PC-3 (cell line): Measurements from ENCODE around the gene ZNF592. TPM values are rescaled to one million over a fixed set of nuclear protein-coding genes. Genes with fewer than 3 reads are reported as not detected.

Experiments used
- ATAC-seq: fragments of 200-7000 bp; cut with Tn5 transposase; 2 replicates; pipeline ENCODE4 v1.9.1; 2020; ENCODE audit warnings: mild to moderate bottlenecking, moderate library complexity
- BruUV-seq: library from RNA; stranded (reverse); fragments of 400-500 nt; replicated peaks from 2 replicates; lab custom pipeline; 2021; lab: Mats Ljungman, UMichigan
- CTCF ChIA-PET: fragments of 300-600 bp; sonication (Branson Sonifier 250); formaldehyde crosslinking; loops from one replicate; lab custom pipeline; 2022; ENCODE audit warnings: antibody characterized with exemption; lab: Charles Lee
- POLR2A ChIA-PET: fragments of 300-600 bp; sonication (Branson Sonifier 250); formaldehyde crosslinking; loops from one replicate; lab custom pipeline; 2022; ENCODE audit warnings: antibody characterized with exemption; ENCODE audit not compliant: unreplicated experiment; lab: Charles Lee
- DNase-seq: peaks from one replicate; pipeline ENCODE4 v3.0.0-alpha.2; 2015
- H2AFZ ChIP-seq: fragments of 300-600 bp; sonication (generic); 2 replicates; pipeline ENCODE4 v1.6.0; 2016; ENCODE audit warnings: antibody characterized with exemption, low read length
- H3F3A ChIP-seq: fragments of 300-600 bp; sonication (generic); one replicate; pipeline ENCODE4 v1.6.0; 2017; ENCODE audit warnings: antibody characterized with exemption, low read length, control low read depth, mild to moderate bottlenecking; ENCODE audit not compliant: unreplicated experiment
- H3K27ac ChIP-seq: fragments of 300-600 bp; sonication (generic); 2 replicates; pipeline ENCODE4 v1.5.1; 2016; ENCODE audit warnings: mild to moderate bottlenecking, low read length
- H3K27me3 ChIP-seq: fragments of 300-600 bp; sonication (generic); 2 replicates; pipeline ENCODE4 v1.6.1; 2016; ENCODE audit warnings: low read length, mixed read lengths
- H3K36me3 ChIP-seq: fragments of 300-600 bp; sonication (generic); 2 replicates; pipeline ENCODE4 v1.6.1; 2016; ENCODE audit warnings: low read depth, mixed run types, low read length, mixed read lengths
- H3K4me1 ChIP-seq: fragments of 300-600 bp; sonication (generic); 2 replicates; pipeline ENCODE4 v1.5.1; 2016; ENCODE audit warnings: low read length; ENCODE audit not compliant: insufficient read depth
- H3K4me2 ChIP-seq: fragments of 300-600 bp; sonication (generic); 2 replicates; pipeline ENCODE4 v1.6.0; 2016; ENCODE audit warnings: low read length
- H3K4me3 ChIP-seq: fragments of 300-600 bp; sonication (generic); 2 replicates; pipeline ENCODE4 v1.5.1; 2016; ENCODE audit warnings: mild to moderate bottlenecking, low read length, mixed read lengths
- H3K79me2 ChIP-seq: fragments of 300-600 bp; sonication (generic); 2 replicates; pipeline ENCODE4 v1.6.1; 2017; ENCODE audit warnings: low read length, mixed read lengths
- H3K9ac ChIP-seq: fragments of 300-600 bp; sonication (generic); 2 replicates; pipeline ENCODE4 v1.6.0; 2016; ENCODE audit warnings: mild to moderate bottlenecking, low read length
- H3K9me2 ChIP-seq: fragments of 300-600 bp; sonication (generic); replicated peaks from 2 replicates; pipeline ENCODE4 v1.6.1; 2016; ENCODE audit warnings: mixed run types, low read length, mixed read lengths
- H3K9me3 ChIP-seq: fragments of 300-600 bp; sonication (generic); 2 replicates; pipeline ENCODE4 v1.6.1; 2016; ENCODE audit warnings: low read length, mixed read lengths
- H4K20me1 ChIP-seq: fragments of 300-600 bp; sonication (generic); 2 replicates; pipeline ENCODE4 v1.6.1; 2016; ENCODE audit warnings: low read length, mixed read lengths
- CTCF ChIP-seq: fragments of 300-600 bp; sonication (generic); conservative IDR thresholded peaks from 2 replicates; pipeline ENCODE4 v1.5.1; 2017; ENCODE audit warnings: antibody characterized with exemption, low read depth, mild to moderate bottlenecking, low read length
- EZH2 ChIP-seq: fragments of 300-600 bp; sonication (generic); IDR thresholded peaks from one replicate; pipeline ENCODE4 v1.6.1; 2017; ENCODE audit warnings: antibody characterized with exemption, mild to moderate bottlenecking, low read length; ENCODE audit not compliant: unreplicated experiment
- EZH2phosphoT487 ChIP-seq: fragments of 300-600 bp; sonication (generic); IDR thresholded peaks from 2 replicates; pipeline ENCODE4 v1.6.1; 2018; ENCODE audit warnings: mild to moderate bottlenecking, antibody characterized with exemption, low read length, borderline replicate concordance
- intact Hi-C: fragments of 100-400 bp; cut with micrococcal nuclease; formaldehyde crosslinking; loops from 2 replicates; pipeline ENCODE4 v1.9.0; 2023
- total RNA-seq: library from RNA; depleted of rRNA; stranded (reverse); fragments of >200 nt; gene quantifications from 2 replicates; pipeline ENCODE4 v1.2.3, GENCODE V29; 2014

Gene ZNF592
- total RNA-seq, 1 experiment from 2014 or later = 12.3 TPM

GRCh38 chr15:84828086-84828908, 79.9 kb downstream of the ZNF592 start:
- Histone ChIP-seq H3K36me3 (no peaks in the 10 kb centered on the region), H3K9ac (no peak overlapping the region), H3K27me3 (no peaks in the 10 kb centered on the region), H3K79me2 (no peaks in the 10 kb centered on the region), H3K27ac (no peak overlapping the region), H3F3A (no peaks in the 10 kb centered on the region), H3K4me3 (no peak overlapping the region), H4K20me1 (no peaks in the 10 kb centered on the region), H3K4me1 (peaks cover 4% of the 10 kb centered on the region; the same call in 1 of the 2 replicates), H3K9me3 (no peaks in the 10 kb centered on the region), H2AFZ (no peak overlapping the region), H3K9me2 (no peaks in the 10 kb centered on the region), H3K4me2 (no peak overlapping the region)
- TF ChIP-seq CTCF = no peak
- no peak for TF ChIP-seq EZH2
- no peak for TF ChIP-seq EZH2phosphoT487
- BruUV-seq = no TSS peak
- POLR2A ChIA-PET = no interaction called here
- ATAC-seq (no peak), DNase-seq (no peak)
- intact Hi-C loops = no loop called here
- CTCF ChIA-PET = no interaction called here

GRCh38 chr15:84829428-84829827, 81.0 kb downstream of the ZNF592 start:
- Histone ChIP-seq H3F3A (no peaks in the 10 kb centered on the region), H3K79me2 (no peaks in the 10 kb centered on the region), H3K36me3 (no peaks in the 10 kb centered on the region), H3K9ac (no peak overlapping the region), H3K9me2 (no peaks in the 10 kb centered on the region), H3K4me1 (peaks cover 11% of the 10 kb centered on the region; the same call in 1 of the 2 replicates), H3K27ac (no peak overlapping the region), H3K4me2 (no peak overlapping the region), H3K9me3 (no peaks in the 10 kb centered on the region), H2AFZ (no peak overlapping the region), H4K20me1 (no peaks in the 10 kb centered on the region), H3K4me3 (no peak overlapping the region), H3K27me3 (no peaks in the 10 kb centered on the region)
- no peak for ATAC-seq
- no peak for DNase-seq
- intact Hi-C loops = no loop called here
- BruUV-seq = no TSS peak
- POLR2A ChIA-PET = no interaction called here
- TF ChIP-seq EZH2phosphoT487 = no peak
- no peak for TF ChIP-seq CTCF
- TF ChIP-seq EZH2 = no peak
- CTCF ChIA-PET = no interaction called here

- ChIA-PET POLR2A (no interaction called here), CTCF (no interaction called here)
- H4K20me1 ChIP-seq = no peaks in the 10 kb centered on the region
- no peaks in the 10 kb centered on the region for H3K79me2 ChIP-seq
- no TSS peak for BruUV-seq
- H3K4me2 ChIP-seq = no peak overlapping the region
- H3K9me3 ChIP-seq = no peaks in the 10 kb centered on the region
- no peak overlapping the region for H3K4me3 ChIP-seq
- no peaks in the 10 kb centered on the region for H3F3A ChIP-seq
- no peak for ATAC-seq
- intact Hi-C loops = no loop called here
- DNase-seq = no peak
- peaks cover 11% of the 10 kb centered on the region; the same call in 1 of the 2 replicates for H3K4me1 ChIP-seq
- H2AFZ ChIP-seq = no peak overlapping the region
- TF ChIP-seq EZH2 (no peak), EZH2phosphoT487 (no peak), CTCF (no peak)
- H3K9me2 ChIP-seq = no peaks in the 10 kb centered on the region
- H3K27me3 ChIP-seq = no peaks in the 10 kb centered on the region
- no peaks in the 10 kb centered on the region for H3K36me3 ChIP-seq
- no peak overlapping the region for H3K9ac ChIP-seq
- H3K27ac ChIP-seq = no peak overlapping the region
These were observed 81.6 kb downstream of the ZNF592 start for GRCh38 chr15:84830036-84830435.
